GM03348 (cell line): ENCODE measurements around the gene RBM19.
"Not testable (repeated sequence)": the region's sequence is repeated elsewhere in the genome, so short reads cannot be mapped to it uniquely, and the experiment has no call there.

Source experiments
- DNase-seq: peaks from one replicate; pipeline ENCODE4 v3.0.0; 2012; ENCODE audit warnings: low spot score

RBM19 gene, protein sequence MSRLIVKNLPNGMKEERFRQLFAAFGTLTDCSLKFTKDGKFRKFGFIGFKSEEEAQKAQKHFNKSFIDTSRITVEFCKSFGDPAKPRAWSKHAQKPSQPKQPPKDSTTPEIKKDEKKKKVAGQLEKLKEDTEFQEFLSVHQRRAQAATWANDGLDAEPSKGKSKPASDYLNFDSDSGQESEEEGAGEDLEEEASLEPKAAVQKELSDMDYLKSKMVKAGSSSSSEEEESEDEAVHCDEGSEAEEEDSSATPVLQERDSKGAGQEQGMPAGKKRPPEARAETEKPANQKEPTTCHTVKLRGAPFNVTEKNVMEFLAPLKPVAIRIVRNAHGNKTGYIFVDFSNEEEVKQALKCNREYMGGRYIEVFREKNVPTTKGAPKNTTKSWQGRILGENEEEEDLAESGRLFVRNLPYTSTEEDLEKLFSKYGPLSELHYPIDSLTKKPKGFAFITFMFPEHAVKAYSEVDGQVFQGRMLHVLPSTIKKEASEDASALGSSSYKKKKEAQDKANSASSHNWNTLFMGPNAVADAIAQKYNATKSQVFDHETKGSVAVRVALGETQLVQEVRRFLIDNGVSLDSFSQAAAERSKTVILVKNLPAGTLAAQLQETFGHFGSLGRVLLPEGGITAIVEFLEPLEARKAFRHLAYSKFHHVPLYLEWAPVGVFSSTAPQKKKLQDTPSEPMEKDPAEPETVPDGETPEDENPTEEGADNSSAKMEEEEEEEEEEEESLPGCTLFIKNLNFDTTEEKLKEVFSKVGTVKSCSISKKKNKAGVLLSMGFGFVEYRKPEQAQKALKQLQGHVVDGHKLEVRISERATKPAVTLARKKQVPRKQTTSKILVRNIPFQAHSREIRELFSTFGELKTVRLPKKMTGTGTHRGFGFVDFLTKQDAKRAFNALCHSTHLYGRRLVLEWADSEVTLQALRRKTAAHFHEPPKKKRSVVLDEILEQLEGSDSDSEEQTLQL

DNA sequence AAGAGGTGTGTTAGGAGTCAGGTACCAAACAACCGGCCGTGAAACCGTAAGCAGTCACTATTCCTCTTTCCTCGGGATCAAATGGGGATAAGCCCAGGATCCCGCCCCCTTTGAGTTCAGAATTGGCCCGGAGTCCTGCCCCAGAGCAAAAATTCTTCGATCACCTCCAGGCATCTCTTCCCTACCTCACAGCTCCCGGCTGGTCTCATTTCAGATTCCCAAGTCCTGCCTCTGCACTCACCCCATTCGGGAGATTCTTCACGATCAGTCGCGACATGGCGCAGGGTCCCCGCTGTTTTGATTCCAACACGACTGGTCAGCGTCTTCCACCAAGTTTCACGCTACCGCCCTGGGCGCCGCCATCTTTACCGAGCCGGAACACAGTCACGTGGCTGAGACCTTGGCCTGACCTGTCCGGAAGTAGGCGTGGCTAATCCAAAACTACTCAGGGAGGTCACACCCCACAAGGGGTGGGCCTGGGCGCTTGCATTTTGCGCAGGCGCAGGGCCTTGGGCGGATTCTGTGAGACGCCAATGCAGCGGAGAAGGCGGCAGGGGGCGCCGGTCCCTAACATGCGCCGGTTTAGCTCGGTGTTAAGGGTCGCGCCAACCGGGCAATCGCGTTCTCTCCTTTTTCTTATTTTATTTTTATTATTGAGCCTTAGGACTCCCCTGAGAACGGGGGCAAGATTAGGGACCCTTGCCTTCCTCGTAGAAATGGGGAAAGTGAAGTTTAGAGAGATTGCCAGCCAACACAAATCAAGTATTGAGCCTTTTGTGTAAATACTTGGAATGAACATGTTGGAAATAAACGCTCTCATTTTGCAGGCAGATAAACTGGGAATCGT lies at the start of gene RBM19:
Gene RBM19, minus strand, starts transcription at position 375 of the 847 bp plus-strand sequence. Its CDS starts 98 bp downstream, at position 277.
- DNase-seq: peak; percentile 100

GRCh38 chr12:114015851-114016250 lies 49.7 kb upstream of the RBM19 start:
- DNase-seq: no peak

GRCh38 chr12:114013575-114014345 lies 47.6 kb upstream of the RBM19 start:
- DNase-seq: peak; percentile 45

DNA sequence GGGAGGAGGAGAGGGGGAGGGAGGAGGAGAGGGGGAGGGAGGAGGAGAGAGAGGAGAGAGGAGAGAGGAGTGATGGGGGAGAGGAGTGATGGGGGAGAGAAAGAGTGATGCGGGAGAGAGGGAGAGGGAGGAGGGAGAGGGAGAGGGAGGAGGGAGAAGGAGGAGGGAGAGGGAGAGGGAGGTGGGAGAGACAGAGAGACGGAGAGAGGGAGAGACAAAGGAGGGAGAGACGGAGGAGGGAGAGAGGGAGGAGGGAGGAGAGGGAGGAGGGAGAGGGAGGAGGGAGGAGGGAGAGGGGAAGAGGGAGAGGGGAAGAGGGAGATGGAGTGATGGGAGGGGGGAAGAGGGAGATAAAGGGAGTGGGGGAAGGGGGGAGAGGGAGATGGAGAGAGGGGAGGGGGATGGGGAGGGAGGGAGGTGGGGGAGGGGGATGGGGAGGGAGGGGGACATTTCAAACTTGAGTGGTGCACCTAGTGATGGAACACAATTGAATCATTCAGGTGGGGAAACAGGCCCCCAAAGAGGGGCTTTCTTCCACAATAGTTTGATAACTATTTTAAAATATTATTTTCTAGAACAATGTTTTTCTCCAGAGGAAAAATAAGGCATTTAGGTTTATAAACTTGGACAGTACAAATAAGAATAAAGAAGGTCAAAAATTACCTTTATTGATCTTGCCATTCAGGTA lies 46.8 kb upstream of the RBM19 start:
- DNase-seq: no peak

- DNase-seq: no peak
Observed at GRCh38 chr12:114011711-114012110, 45.6 kb upstream of the RBM19 start.

- no peak for DNase-seq
Observed at GRCh38 chr12:114006482-114007425, 40.6 kb upstream of the RBM19 start.

DNA sequence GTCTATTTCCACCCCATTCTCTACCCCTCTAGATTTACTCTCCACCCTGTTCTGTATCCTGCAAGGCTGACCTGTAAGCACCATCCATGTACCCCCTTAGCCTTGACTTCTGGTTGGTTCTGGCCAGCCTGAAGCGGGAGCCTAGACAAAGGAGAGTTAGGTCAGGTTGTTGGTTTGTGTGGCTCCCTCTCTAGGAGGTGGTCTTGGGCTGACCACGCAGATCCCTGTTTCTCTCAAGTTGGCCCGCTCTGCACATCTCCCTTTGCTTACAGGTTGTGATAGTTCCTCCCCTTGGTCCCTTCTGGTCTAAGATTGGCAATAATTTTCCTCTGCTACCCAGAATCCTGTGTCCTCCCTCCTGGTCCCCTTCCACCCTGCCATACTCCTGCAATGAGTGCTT lies 38.3 kb upstream of the RBM19 start:
- DNase-seq: no peak

GRCh38 chr12:114003286-114003685 lies 37.2 kb upstream of the RBM19 start:
- no peak for DNase-seq

DNA sequence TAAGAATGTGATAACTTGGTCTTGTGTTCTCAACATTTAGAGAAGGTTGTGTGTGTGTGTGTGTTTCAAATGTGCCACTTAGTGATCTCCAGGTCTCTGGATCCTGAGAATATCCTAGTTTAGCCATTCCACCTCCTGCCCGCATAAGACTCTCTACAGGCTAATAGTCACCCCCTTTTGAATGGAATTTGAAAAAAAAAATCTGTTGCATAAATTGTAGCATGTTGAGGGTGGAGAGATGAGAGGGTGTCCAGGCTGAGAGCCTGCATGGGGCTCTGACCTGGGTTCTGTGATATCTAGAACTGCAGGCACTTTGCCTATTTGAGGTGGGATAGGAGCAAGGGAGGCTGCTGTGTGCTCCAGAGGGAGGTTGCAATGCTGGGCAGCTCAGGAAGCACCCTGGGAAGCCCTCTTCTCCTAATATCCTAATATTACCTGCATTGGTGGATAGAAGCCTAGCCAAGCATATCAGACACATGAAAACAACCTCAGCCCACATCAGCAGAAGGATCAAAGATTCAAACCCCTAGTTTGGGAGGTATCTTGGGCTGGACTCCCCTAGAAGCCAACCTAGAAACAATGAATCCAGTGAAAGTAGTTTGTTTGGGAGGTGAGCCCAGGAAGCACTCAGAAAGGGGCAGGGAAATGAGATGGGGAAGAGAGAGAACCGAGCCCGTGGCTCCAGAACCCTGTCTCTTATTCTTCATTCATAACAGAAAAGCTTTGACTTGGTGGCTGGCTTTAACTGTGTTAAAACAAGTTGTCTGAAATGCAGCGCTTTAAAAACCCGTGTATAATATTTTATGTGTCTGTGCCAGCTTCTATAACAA lies 35.6 kb upstream of the RBM19 start:
- no peak for DNase-seq

DNA sequence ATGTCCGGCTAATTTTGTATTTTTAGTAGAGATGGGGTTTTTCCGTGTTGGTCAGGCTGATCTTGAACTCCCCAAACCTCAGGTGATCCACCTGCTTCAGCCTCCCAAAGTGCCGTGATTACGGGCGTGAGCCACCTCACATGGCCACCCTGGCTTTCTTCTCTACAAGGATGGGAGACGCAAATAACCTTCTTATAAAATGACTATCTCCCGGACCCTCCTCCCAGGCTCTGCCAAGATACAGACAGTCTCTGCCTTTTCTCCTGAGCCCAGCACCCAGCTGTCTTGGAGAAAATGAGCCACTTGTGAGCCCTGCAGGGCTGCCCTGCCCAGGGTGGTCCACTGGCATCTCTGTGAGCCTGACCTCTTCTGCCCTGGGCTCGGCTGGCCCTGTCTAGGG lies 34.7 kb upstream of the RBM19 start:
- no peak for DNase-seq

DNA sequence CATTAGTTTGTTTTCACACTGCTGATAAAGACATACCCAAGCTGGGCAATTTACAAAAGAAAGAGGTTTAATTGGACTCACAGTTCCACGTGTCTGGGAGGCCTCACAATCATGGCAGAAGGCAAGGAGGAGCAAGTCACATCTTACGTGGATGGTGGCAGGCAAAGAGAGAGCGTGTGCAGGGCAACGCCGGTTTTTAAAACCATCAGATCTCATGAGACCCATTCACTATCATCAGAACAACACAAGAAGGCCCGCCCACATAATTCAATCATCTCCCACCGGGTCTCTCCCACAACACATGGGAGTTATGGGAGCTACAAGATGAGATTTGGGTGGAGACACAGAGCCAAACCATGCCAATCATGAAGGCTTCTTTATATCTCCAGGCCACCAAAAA lies 34.1 kb upstream of the RBM19 start:
- not testable (repeated sequence) for DNase-seq

DNA sequence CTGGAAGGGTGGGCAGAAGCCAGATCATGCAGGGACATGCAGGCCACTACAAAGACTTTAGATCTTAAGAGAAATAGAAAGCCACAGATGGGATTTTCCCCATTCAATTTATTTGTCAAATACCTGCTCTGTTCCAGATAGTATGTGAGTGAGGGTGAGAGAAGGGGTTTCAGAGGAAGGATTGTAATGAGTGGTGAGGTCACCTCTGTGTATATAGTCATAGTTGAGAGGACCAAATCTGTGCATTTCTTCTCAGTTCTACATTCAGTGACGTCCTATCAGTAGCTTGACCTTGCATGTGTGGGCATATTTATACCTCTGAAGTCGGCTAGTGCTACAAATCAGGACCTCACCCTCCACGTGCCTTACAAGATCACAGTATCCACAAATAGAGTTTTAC lies 31.2 kb upstream of the RBM19 start:
- DNase-seq: no peak

DNA sequence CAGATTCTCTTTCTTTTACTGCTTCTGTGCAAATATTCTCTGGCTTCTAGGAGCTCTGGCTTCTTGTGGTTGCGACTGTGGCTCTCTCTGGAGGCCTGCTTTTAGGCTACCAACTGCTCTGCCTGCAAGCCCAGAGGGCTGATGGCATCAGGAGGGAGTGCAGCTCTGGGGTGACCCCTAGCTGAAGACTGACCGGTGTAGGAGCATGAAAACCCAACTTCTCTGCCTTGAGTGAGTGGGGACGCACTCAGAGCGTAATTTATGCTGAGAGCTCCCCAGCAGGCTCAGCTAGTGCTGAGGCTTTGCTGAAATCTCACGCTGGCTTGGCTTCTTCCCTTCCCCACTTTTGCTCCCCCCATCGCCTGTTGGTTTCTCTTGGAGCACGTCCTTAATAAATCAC lies 29.9 kb upstream of the RBM19 start:
- DNase-seq: no peak

DNA sequence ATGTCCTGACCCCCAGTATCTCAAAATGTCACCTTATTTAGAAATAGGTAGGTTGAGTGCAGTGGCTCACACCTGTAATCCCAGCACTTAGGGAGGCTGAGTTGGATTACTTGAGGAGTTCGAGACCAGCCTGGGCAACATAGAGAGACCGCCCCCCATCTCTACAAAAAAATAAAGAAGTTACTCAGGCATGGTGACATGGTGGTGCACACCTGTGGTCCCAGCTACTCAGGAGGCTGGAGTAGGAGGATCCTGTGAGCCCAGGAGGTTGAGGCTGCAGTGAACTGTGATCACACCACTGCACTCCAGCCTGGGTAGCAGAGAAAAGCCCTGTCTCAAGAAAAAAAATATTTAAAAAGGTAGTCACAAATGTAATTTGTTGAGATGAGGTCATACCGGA lies 27.9 kb upstream of the RBM19 start:
- DNase-seq: no peak

GRCh38 chr12:113992751-113993150 lies 26.6 kb upstream of the RBM19 start:
- not testable (repeated sequence) for DNase-seq

DNA sequence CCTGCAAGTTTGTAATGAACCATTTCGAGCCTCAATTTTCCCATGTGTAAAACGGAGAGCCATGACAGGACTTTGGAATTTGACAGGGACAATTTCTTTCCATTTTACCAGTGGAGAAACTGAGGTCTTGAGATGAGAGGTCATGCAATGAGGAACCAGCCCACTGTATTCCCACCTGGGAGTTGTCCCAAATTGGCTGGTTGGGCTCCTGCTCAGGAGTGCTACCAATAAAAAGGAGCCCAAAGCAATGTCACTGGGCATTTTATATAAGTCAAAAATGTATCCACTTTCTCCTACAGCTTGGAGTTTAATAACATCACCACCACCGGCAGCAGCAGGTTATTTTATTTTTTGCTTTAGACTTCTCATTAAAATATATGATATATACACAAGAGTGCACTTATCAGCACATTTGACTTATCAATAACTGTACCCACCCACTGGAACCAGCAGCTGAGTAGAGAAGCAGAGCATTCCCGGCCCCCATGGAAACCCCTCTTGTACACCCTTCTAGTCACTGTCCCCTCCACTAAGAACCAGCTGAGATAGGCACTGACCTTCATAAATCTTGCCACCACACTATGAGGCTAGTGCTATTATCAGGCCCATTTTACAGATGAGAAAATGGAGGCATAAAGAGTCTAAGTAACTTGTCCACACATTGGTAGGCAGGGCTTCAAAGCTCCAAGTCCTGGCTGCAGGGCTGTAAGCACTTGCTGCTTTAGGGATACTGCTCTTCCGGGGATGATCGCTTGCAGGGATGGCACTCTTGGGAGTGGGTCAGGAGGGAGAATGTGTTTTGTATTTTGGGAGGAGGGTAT lies 25.3 kb upstream of the RBM19 start:
- DNase-seq: no peak
